Hepatocyte (in vitro differentiated cells): ENCODE data around the gene MYH6. TPM values are rescaled to one million over a fixed set of nuclear protein-coding genes. Genes with fewer than 3 reads are reported as not detected.
"Not testable (repeated sequence)": the region's sequence is repeated elsewhere in the genome, so short reads cannot be mapped to it uniquely, and the experiment has no call there.

ENCODE experiments used
- DNase-seq: peaks from one replicate; pipeline ENCODE4 v3.0.0-alpha.2; 2016; ENCODE audit warnings: low spot score
- H2AFZ ChIP-seq: fragments of 200-600 bp; sonication (generic); 2 replicates; pipeline ENCODE4 v1.6.0; 2016; ENCODE audit warnings: antibody characterized with exemption, mild to moderate bottlenecking
- H3K27ac ChIP-seq: fragments of 200-600 bp; sonication (generic); 2 replicates; pipeline ENCODE4 v1.5.1; 2016; ENCODE audit warnings: mild to moderate bottlenecking
- H3K27me3 ChIP-seq: fragments of 200-600 bp; sonication (generic); 2 replicates; pipeline ENCODE4 v1.6.1; 2016
- H3K36me3 ChIP-seq: fragments of 200-600 bp; sonication (generic); replicated peaks from 2 replicates; pipeline ENCODE4 v1.5.1; 2016; ENCODE audit warnings: low read depth; ENCODE audit not compliant: insufficient read depth
- H3K4me1 ChIP-seq: fragments of 200-600 bp; sonication (generic); 2 replicates; pipeline ENCODE4 v1.5.1; 2016; ENCODE audit warnings: mild to moderate bottlenecking, moderate library complexity; ENCODE audit not compliant: insufficient read depth
- H3K4me2 ChIP-seq: fragments of 200-600 bp; sonication (generic); 2 replicates; pipeline ENCODE4 v1.6.0; 2016
- H3K4me3 ChIP-seq: fragments of 200-600 bp; sonication (generic); 2 replicates; pipeline ENCODE4 v1.5.1; 2016; ENCODE audit warnings: mild to moderate bottlenecking
- H3K79me2 ChIP-seq: fragments of 200-600 bp; sonication (generic); 2 replicates; pipeline ENCODE4 v1.6.0; 2017; ENCODE audit warnings: mild to moderate bottlenecking
- H3K9me2 ChIP-seq: fragments of 200-600 bp; sonication (generic); replicated peaks from 2 replicates; pipeline ENCODE4 v1.6.0; 2017; ENCODE audit warnings: mild to moderate bottlenecking; ENCODE audit not compliant: insufficient read depth
- H3K9me3 ChIP-seq: fragments of 200-600 bp; sonication (generic); 2 replicates; pipeline ENCODE4 v1.5.1; 2016; ENCODE audit warnings: low read depth, mild to moderate bottlenecking
- H4K20me1 ChIP-seq: fragments of 200-600 bp; sonication (generic); 2 replicates; pipeline ENCODE4 v1.6.0; 2016; ENCODE audit warnings: mild to moderate bottlenecking; ENCODE audit not compliant: insufficient read depth, poor library complexity, severe bottlenecking
- CTCF ChIP-seq: fragments of 200-600 bp; sonication (generic); IDR thresholded peaks from 2 replicates; pipeline ENCODE4 v1.5.1; 2016; ENCODE audit warnings: antibody characterized with exemption, mild to moderate bottlenecking; ENCODE audit not compliant: poor library complexity
- EZH2 ChIP-seq: fragments of 200-600 bp; sonication (generic); IDR thresholded peaks from 2 replicates; pipeline ENCODE4 v1.6.1; 2016; ENCODE audit warnings: antibody characterized with exemption, mild to moderate bottlenecking, borderline replicate concordance
- EZH2phosphoT487 ChIP-seq: fragments of 200-600 bp; sonication (generic); IDR thresholded peaks from one replicate; pipeline ENCODE4 v1.6.1; 2018; ENCODE audit warnings: antibody characterized with exemption, mild to moderate bottlenecking, low read depth, moderate library complexity; ENCODE audit not compliant: unreplicated experiment, severe bottlenecking
- WGBS: methylation state at CpG from one replicate; pipeline ENCODE4 v1.1.6; 2016; ENCODE audit warnings: low lambda C conversion rate; ENCODE audit errors: missing lambda C conversion rate; 5-methylcytosine and 5-hydroxymethylcytosine counted together
- polyA plus RNA-seq: library from polyadenylated mRNA; unstranded; fragments of >200 nt; fragmentation: Nextera tagmentation; extraction: Ambion mirVana; gene quantifications from 2 replicates; pipeline ENCODE4 v1.2.1, GENCODE V29; 2016
- total RNA-seq: library from RNA; depleted of rRNA; stranded (reverse); fragments of >200 nt; gene quantifications from 2 replicates; pipeline ENCODE4 v1.2.3, GENCODE V29; 2014

The MYH6 gene
- total and polyA plus RNA-seq, 2 experiments from 2014 or later = 0.97 TPM; not detected in 1

- WGBS = 92% methylated on average over 7 of the region's 8 CpGs
- TF ChIP-seq CTCF (no peak), EZH2 (no peak), EZH2phosphoT487 (no peak)
- Histone ChIP-seq H3K36me3 (no peaks in the 10 kb centered on the region), H3K4me1 (no peaks in the 10 kb centered on the region), H3K9me3 (no peaks in the 10 kb centered on the region), H3K79me2 (no peaks in the 10 kb centered on the region), H3K4me2 (no peak overlapping the region), H3K27me3 (no peaks in the 10 kb centered on the region), H2AFZ (no peak overlapping the region), H3K9me2 (no peaks in the 10 kb centered on the region), H4K20me1 (no peaks in the 10 kb centered on the region), H3K27ac (no peak overlapping the region), H3K4me3 (no peak overlapping the region)
- DNase-seq = no peak
Measured at GRCh38 chr14:23388996-23389395, 19.1 kb downstream of the MYH6 start.

GRCh38 chr14:23387916-23388882 is 19.9 kb downstream of the MYH6 start:
- Histone ChIP-seq H3K36me3 (no peaks in the 10 kb centered on the region), H3K27ac (no peak overlapping the region), H2AFZ (no peak overlapping the region), H3K79me2 (no peaks in the 10 kb centered on the region), H3K4me2 (no peak overlapping the region), H3K4me3 (no peak overlapping the region), H4K20me1 (no peaks in the 10 kb centered on the region), H3K9me3 (no peaks in the 10 kb centered on the region), H3K27me3 (no peaks in the 10 kb centered on the region), H3K4me1 (no peaks in the 10 kb centered on the region), H3K9me2 (no peaks in the 10 kb centered on the region)
- TF ChIP-seq CTCF (no peak), EZH2phosphoT487 (no peak), EZH2 (no peak)
- no peak for DNase-seq
- WGBS = 92% methylated on average over 25 of the region's 26 CpGs

GRCh38 chr14:23386999-23387398 is 21.1 kb downstream of the MYH6 start:
- Histone ChIP-seq H3K79me2 (no peaks in the 10 kb centered on the region), H4K20me1 (no peaks in the 10 kb centered on the region), H3K27me3 (no peaks in the 10 kb centered on the region), H3K9me2 (no peaks in the 10 kb centered on the region), H3K4me1 (no peaks in the 10 kb centered on the region), H3K36me3 (no peaks in the 10 kb centered on the region), H3K4me3 (no peak overlapping the region), H3K9me3 (no peaks in the 10 kb centered on the region), H2AFZ (no peak overlapping the region), H3K4me2 (no peak overlapping the region), H3K27ac (no peak overlapping the region)
- TF ChIP-seq EZH2 = no peak
- TF ChIP-seq EZH2phosphoT487 = no peak
- TF ChIP-seq CTCF = no peak
- no peak for DNase-seq
- WGBS = 96% methylated on average over 1 of the region's 1 CpG

GRCh38 chr14:23386266-23386657 is 21.8 kb downstream of the MYH6 start:
- H3K4me3 ChIP-seq = not testable (repeated sequence)

More at GRCh38 chr14:23386266-23386657, 21.8 kb downstream of the MYH6 start:
- not testable (repeated sequence) for H3K36me3 ChIP-seq, H3K79me2 ChIP-seq, H3K9me2 ChIP-seq, H4K20me1 ChIP-seq, H3K9me3 ChIP-seq, H3K4me2 ChIP-seq, DNase-seq, H3K27me3 ChIP-seq, H3K27ac ChIP-seq, H2AFZ ChIP-seq, H3K4me1 ChIP-seq
- 92% methylated on average over 17 of the region's 17 CpGs for WGBS
